HEK293 (cell line): ENCODE data around the gene AGT.

Source experiments
- HOXD13 ChIP-seq: sonication (generic); formaldehyde crosslinking; IDR thresholded peaks from 2 replicates; pipeline ENCODE4 v1.8.0; 2022; ENCODE audit warnings: missing genetic modification reagents, borderline replicate concordance
- KLF9 ChIP-seq: fragments of 450-650 bp; formaldehyde crosslinking; IDR thresholded peaks from 2 replicates; pipeline ENCODE4 v1.5.1; 2016; ENCODE audit warnings: missing biosample characterization, missing genetic modification characterization, low read depth
- MYNN ChIP-seq: fragments of 450-650 bp; formaldehyde crosslinking; IDR thresholded peaks from 2 replicates; pipeline ENCODE4 v1.5.1; 2016; ENCODE audit warnings: missing biosample characterization, missing genetic modification characterization, borderline replicate concordance
- MZF1 ChIP-seq: fragments of 450-650 bp; formaldehyde crosslinking; IDR thresholded peaks from 2 replicates; pipeline ENCODE4 v1.5.1; 2017; ENCODE audit warnings: missing biosample characterization, missing genetic modification characterization, borderline replicate concordance
- RBAK ChIP-seq: fragments of 450-650 bp; formaldehyde crosslinking; IDR thresholded peaks from 2 replicates; pipeline ENCODE4 v1.5.1; 2016; ENCODE audit warnings: missing biosample characterization, missing genetic modification characterization
- ZNF138 ChIP-seq: fragments of 450-650 bp; formaldehyde crosslinking; IDR thresholded peaks from 2 replicates; pipeline ENCODE4 v1.5.1; 2016; ENCODE audit warnings: missing biosample characterization, missing genetic modification characterization, borderline replicate concordance
- ZNF140 ChIP-seq: fragments of 450-650 bp; formaldehyde crosslinking; IDR thresholded peaks from 2 replicates; pipeline ENCODE4 v1.5.1; 2016; ENCODE audit warnings: missing biosample characterization, missing genetic modification characterization
- ZNF311 ChIP-seq: fragments of 450-650 bp; formaldehyde crosslinking; IDR thresholded peaks from 2 replicates; pipeline ENCODE4 v1.5.1; 2017; ENCODE audit warnings: missing biosample characterization, missing genetic modification characterization, borderline replicate concordance
- ZNF629 ChIP-seq: fragments of 450-650 bp; formaldehyde crosslinking; IDR thresholded peaks from 2 replicates; pipeline ENCODE4 v1.5.1; 2017; ENCODE audit warnings: missing biosample characterization, missing genetic modification characterization
- ZNF707 ChIP-seq: fragments of 450-650 bp; formaldehyde crosslinking; IDR thresholded peaks from 2 replicates; pipeline ENCODE4 v1.5.1; 2016; ENCODE audit warnings: missing biosample characterization, missing genetic modification characterization
- TF ChIP-seq, protein P1 (sequence below): fragments of 450-650 bp; formaldehyde crosslinking; IDR thresholded peaks from 2 replicates; pipeline ENCODE4 v1.5.1; 2016; ENCODE audit warnings: missing biosample characterization, missing genetic modification characterization
- TF ChIP-seq, protein P2 (sequence below): fragments of 450-650 bp; formaldehyde crosslinking; IDR thresholded peaks from 2 replicates; pipeline ENCODE4 v1.5.1; 2016; ENCODE audit warnings: missing biosample characterization, missing genetic modification characterization
- TF ChIP-seq, protein P3 (sequence below): fragments of 450-650 bp; formaldehyde crosslinking; IDR thresholded peaks from 2 replicates; pipeline ENCODE4 v1.5.1; 2016; ENCODE audit warnings: missing biosample characterization, missing genetic modification characterization

DNA sequence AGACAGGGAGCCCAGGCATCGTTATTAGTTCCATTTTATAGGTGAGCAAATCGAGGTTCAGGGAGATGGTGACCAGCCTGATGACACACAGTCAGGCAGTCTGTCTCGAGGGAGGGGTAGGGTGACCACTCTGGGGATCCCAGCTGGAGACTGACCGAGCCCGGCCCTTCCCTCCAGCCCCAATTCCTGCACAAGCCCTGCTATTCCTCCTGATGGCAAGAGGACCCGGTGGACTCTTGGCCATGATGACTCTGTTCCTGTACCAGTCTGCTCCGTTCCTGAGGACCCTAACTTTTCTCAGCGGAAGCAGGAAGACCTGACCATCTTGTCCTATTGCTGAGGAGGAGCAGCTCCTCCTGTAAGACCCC, 391 bp downstream of the AGT start:
- no peak for TF ChIP-seq ZNF629 (tag by site-specific recombination)
- no peak for TF ChIP-seq ZNF311 (tag by site-specific recombination)
- TF ChIP-seq MZF1 (tag by site-specific recombination): no peak
- TF ChIP-seq, protein P1, sequence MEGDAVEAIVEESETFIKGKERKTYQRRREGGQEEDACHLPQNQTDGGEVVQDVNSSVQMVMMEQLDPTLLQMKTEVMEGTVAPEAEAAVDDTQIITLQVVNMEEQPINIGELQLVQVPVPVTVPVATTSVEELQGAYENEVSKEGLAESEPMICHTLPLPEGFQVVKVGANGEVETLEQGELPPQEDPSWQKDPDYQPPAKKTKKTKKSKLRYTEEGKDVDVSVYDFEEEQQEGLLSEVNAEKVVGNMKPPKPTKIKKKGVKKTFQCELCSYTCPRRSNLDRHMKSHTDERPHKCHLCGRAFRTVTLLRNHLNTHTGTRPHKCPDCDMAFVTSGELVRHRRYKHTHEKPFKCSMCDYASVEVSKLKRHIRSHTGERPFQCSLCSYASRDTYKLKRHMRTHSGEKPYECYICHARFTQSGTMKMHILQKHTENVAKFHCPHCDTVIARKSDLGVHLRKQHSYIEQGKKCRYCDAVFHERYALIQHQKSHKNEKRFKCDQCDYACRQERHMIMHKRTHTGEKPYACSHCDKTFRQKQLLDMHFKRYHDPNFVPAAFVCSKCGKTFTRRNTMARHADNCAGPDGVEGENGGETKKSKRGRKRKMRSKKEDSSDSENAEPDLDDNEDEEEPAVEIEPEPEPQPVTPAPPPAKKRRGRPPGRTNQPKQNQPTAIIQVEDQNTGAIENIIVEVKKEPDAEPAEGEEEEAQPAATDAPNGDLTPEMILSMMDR (tag by site-specific recombination): no peak
- TF ChIP-seq, protein P2, sequence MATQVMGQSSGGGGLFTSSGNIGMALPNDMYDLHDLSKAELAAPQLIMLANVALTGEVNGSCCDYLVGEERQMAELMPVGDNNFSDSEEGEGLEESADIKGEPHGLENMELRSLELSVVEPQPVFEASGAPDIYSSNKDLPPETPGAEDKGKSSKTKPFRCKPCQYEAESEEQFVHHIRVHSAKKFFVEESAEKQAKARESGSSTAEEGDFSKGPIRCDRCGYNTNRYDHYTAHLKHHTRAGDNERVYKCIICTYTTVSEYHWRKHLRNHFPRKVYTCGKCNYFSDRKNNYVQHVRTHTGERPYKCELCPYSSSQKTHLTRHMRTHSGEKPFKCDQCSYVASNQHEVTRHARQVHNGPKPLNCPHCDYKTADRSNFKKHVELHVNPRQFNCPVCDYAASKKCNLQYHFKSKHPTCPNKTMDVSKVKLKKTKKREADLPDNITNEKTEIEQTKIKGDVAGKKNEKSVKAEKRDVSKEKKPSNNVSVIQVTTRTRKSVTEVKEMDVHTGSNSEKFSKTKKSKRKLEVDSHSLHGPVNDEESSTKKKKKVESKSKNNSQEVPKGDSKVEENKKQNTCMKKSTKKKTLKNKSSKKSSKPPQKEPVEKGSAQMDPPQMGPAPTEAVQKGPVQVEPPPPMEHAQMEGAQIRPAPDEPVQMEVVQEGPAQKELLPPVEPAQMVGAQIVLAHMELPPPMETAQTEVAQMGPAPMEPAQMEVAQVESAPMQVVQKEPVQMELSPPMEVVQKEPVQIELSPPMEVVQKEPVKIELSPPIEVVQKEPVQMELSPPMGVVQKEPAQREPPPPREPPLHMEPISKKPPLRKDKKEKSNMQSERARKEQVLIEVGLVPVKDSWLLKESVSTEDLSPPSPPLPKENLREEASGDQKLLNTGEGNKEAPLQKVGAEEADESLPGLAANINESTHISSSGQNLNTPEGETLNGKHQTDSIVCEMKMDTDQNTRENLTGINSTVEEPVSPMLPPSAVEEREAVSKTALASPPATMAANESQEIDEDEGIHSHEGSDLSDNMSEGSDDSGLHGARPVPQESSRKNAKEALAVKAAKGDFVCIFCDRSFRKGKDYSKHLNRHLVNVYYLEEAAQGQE: no peak
- no peak for TF ChIP-seq ZNF138 (tag by site-specific recombination)
- TF ChIP-seq RBAK (tag by site-specific recombination): no peak
- TF ChIP-seq KLF9 (tag by site-specific recombination): no peak
- no peak for TF ChIP-seq MYNN (tag by site-specific recombination)
- TF ChIP-seq, protein P3, sequence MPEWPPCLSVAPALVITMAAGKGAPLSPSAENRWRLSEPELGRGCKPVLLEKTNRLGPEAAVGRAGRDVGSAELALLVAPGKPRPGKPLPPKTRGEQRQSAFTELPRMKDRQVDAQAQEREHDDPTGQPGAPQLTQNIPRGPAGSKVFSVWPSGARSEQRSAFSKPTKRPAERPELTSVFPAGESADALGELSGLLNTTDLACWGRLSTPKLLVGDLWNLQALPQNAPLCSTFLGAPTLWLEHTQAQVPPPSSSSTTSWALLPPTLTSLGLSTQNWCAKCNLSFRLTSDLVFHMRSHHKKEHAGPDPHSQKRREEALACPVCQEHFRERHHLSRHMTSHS (tag by site-specific recombination): no peak
- no peak for TF ChIP-seq ZNF140 (tag by site-specific recombination)
- no peak for TF ChIP-seq HOXD13 (CRISPR knock-in tag)
- TF ChIP-seq ZNF707 (tag by site-specific recombination): no peak
